SJCRH30 (cell line): ENCODE measurements around the gene CDK9. TPM values are rescaled to one million over a fixed set of nuclear protein-coding genes. Genes with fewer than 3 reads are reported as not detected.
A peak's percentile ranks its signal among the peaks of the same experiment; 100 is the strongest.

ENCODE experiments used
- DNase-seq, 2 experiments: peaks; one replicate each; pipeline ENCODE4 v3.0.0-alpha.2; 2015 to 2020
- H3K27ac ChIP-seq: fragments of 250-450 bp; sonication (Bioruptor Pico); 2 replicates; pipeline ENCODE4 v1.5.1; 2020; ENCODE audit warnings: mild to moderate bottlenecking, moderate library complexity
- H3K27me3 ChIP-seq: fragments of 250-450 bp; sonication (Bioruptor Pico); 2 replicates; pipeline ENCODE4 v1.5.1; 2020; ENCODE audit warnings: mild to moderate bottlenecking, moderate library complexity
- H3K36me3 ChIP-seq: fragments of 250-450 bp; sonication (Bioruptor Pico); 2 replicates; pipeline ENCODE4 v1.5.1; 2020; ENCODE audit warnings: mild to moderate bottlenecking, moderate library complexity
- H3K4me1 ChIP-seq: fragments of 250-450 bp; sonication (Bioruptor Pico); 2 replicates; pipeline ENCODE4 v1.5.1; 2020; ENCODE audit warnings: mild to moderate bottlenecking, moderate library complexity
- H3K4me3 ChIP-seq: fragments of 250-450 bp; sonication (Bioruptor Pico); 2 replicates; pipeline ENCODE4 v1.5.1; 2020; ENCODE audit warnings: mild to moderate bottlenecking, moderate library complexity
- H3K9me3 ChIP-seq: fragments of 250-450 bp; sonication (Bioruptor Pico); replicated peaks from 2 replicates; pipeline ENCODE4 v1.5.1; 2020; ENCODE audit warnings: mild to moderate bottlenecking, moderate library complexity
- total RNA-seq: library from RNA; depleted of rRNA; stranded (reverse); fragments of >200 nt; shearing (Covaris generic); gene quantifications from 2 replicates; pipeline ENCODE4 v1.2.3, GENCODE V29; 2014

Gene CDK9
- total RNA-seq, 1 experiment from 2014 or later, result 21.8 TPM

- Histone ChIP-seq H3K9me3 (no peaks in the 10 kb centered on the region), H3K4me3 (no peak overlapping the region), H3K4me1 (peaks cover 14% of the 10 kb centered on the region), H3K36me3 (peaks cover 31% of the 10 kb centered on the region), H3K27me3 (no peaks in the 10 kb centered on the region), H3K27ac (no peak overlapping the region)
- no peak for DNase-seq
These were observed 29.0 kb downstream of the CDK9 start for GRCh38 chr9:127814619-127815511.

GRCh38 chr9:127815512-127816361 lies 29.9 kb downstream of the CDK9 start:
- no peaks in the 10 kb centered on the region for H3K9me3 ChIP-seq
- peaks cover 31% of the 10 kb centered on the region for H3K36me3 ChIP-seq
- peaks cover 14% of the 10 kb centered on the region for H3K4me1 ChIP-seq
- H3K27ac ChIP-seq, result no peak overlapping the region
- no peaks in the 10 kb centered on the region for H3K27me3 ChIP-seq
- DNase-seq, result no peak
- H3K4me3 ChIP-seq, result no peak overlapping the region

GRCh38 chr9:127816362-127816725 lies 30.5 kb downstream of the CDK9 start:
- peaks cover 14% of the 10 kb centered on the region for H3K4me1 ChIP-seq
- H3K9me3 ChIP-seq, result no peaks in the 10 kb centered on the region
- no peak overlapping the region for H3K4me3 ChIP-seq
- H3K27ac ChIP-seq, result no peak overlapping the region
- H3K27me3 ChIP-seq, result no peaks in the 10 kb centered on the region
- DNase-seq, result no peak
- H3K36me3 ChIP-seq, result peaks cover 36% of the 10 kb centered on the region

GRCh38 chr9:127816728-127817127 lies 30.9 kb downstream of the CDK9 start:
- no peaks in the 10 kb centered on the region for H3K9me3 ChIP-seq
- peaks cover 14% of the 10 kb centered on the region for H3K4me1 ChIP-seq
- no peaks in the 10 kb centered on the region for H3K27me3 ChIP-seq
- H3K4me3 ChIP-seq, result no peak overlapping the region
- H3K36me3 ChIP-seq, result peaks cover 36% of the 10 kb centered on the region
- no peak overlapping the region for H3K27ac ChIP-seq
- DNase-seq, result no peak

GRCh38 chr9:127817881-127818434 lies 32.1 kb downstream of the CDK9 start:
- Histone ChIP-seq H3K9me3 (no peaks in the 10 kb centered on the region), H3K27me3 (no peaks in the 10 kb centered on the region), H3K4me1 (peaks cover 14% of the 10 kb centered on the region), H3K4me3 (no peak overlapping the region), H3K36me3 (peaks cover 32% of the 10 kb centered on the region), H3K27ac (peak overlapping the region; percentile 37)
- peak; percentile 74 to 75 for DNase-seq

GRCh38 chr9:127818574-127818973 lies 32.7 kb downstream of the CDK9 start:
- H3K9me3 ChIP-seq, result no peaks in the 10 kb centered on the region
- no peak for DNase-seq
- H3K27me3 ChIP-seq, result no peaks in the 10 kb centered on the region
- no peak overlapping the region for H3K4me3 ChIP-seq
- H3K27ac ChIP-seq, result peak overlapping the region; percentile 37
- H3K36me3 ChIP-seq, result peaks cover 31% of the 10 kb centered on the region
- peaks cover 14% of the 10 kb centered on the region for H3K4me1 ChIP-seq

GRCh38 chr9:127822108-127822507 lies 36.3 kb downstream of the CDK9 start:
- Histone ChIP-seq H3K36me3 (peaks cover 29% of the 10 kb centered on the region), H3K4me3 (no peak overlapping the region), H3K27ac (no peak overlapping the region), H3K27me3 (no peaks in the 10 kb centered on the region), H3K9me3 (no peaks in the 10 kb centered on the region), H3K4me1 (peaks cover 14% of the 10 kb centered on the region)
- no peak for DNase-seq

GRCh38 chr9:127825319-127826051 lies 39.7 kb downstream of the CDK9 start:
- no peak for DNase-seq
- Histone ChIP-seq H3K9me3 (no peaks in the 10 kb centered on the region), H3K4me1 (peaks cover 4% of the 10 kb centered on the region), H3K36me3 (peaks cover 27% of the 10 kb centered on the region), H3K27ac (no peak overlapping the region), H3K27me3 (no peaks in the 10 kb centered on the region), H3K4me3 (no peak overlapping the region)

GRCh38 chr9:127826253-127826913 lies 40.5 kb downstream of the CDK9 start:
- Histone ChIP-seq H3K4me1 (peaks cover 4% of the 10 kb centered on the region), H3K27ac (no peak overlapping the region), H3K4me3 (no peak overlapping the region), H3K36me3 (peaks cover 22% of the 10 kb centered on the region), H3K27me3 (no peaks in the 10 kb centered on the region), H3K9me3 (no peaks in the 10 kb centered on the region)
- DNase-seq, result no peak

GRCh38 chr9:127828262-127829031 lies 42.6 kb downstream of the CDK9 start:
- DNase-seq, result no peak

GRCh38 chr9:127829205-127829906 lies 43.5 kb downstream of the CDK9 start:
- no peak overlapping the region for H3K27ac ChIP-seq
- no peaks in the 10 kb centered on the region for H3K27me3 ChIP-seq
- no peak for DNase-seq

More at GRCh38 chr9:127828262-127829031, 42.6 kb downstream of the CDK9 start:
- H3K27me3 ChIP-seq, result no peaks in the 10 kb centered on the region
- peaks cover 22% of the 10 kb centered on the region for H3K36me3 ChIP-seq
- no peak overlapping the region for H3K4me3 ChIP-seq
- peaks cover 4% of the 10 kb centered on the region for H3K4me1 ChIP-seq
- H3K27ac ChIP-seq, result no peak overlapping the region
- H3K9me3 ChIP-seq, result no peaks in the 10 kb centered on the region

GRCh38 chr9:127832248-127832647 lies 46.4 kb downstream of the CDK9 start:
- Histone ChIP-seq H3K4me1 (peaks cover 13% of the 10 kb centered on the region), H3K27me3 (no peaks in the 10 kb centered on the region), H3K4me3 (no peak overlapping the region), H3K9me3 (no peaks in the 10 kb centered on the region), H3K36me3 (peaks cover 12% of the 10 kb centered on the region), H3K27ac (no peak overlapping the region)
- no peak for DNase-seq

More at GRCh38 chr9:127829205-127829906, 43.5 kb downstream of the CDK9 start:
- no peaks in the 10 kb centered on the region for H3K9me3 ChIP-seq
- H3K4me1 ChIP-seq, result peaks cover 4% of the 10 kb centered on the region
- no peak overlapping the region for H3K4me3 ChIP-seq
- peaks cover 18% of the 10 kb centered on the region for H3K36me3 ChIP-seq

- Histone ChIP-seq H3K4me3 (no peak overlapping the region), H3K4me1 (peaks cover 13% of the 10 kb centered on the region), H3K27me3 (no peaks in the 10 kb centered on the region), H3K27ac (no peak overlapping the region), H3K9me3 (no peaks in the 10 kb centered on the region), H3K36me3 (peaks cover 10% of the 10 kb centered on the region)
- DNase-seq, result no peak
These were observed 47.7 kb downstream of the CDK9 start for GRCh38 chr9:127833555-127833954.
